GM03348 (cell line): Measurements from ENCODE around the gene SMIM35.
"Not testable (repeated sequence)": the region's sequence is repeated elsewhere in the genome, so short reads cannot be mapped to it uniquely, and the experiment has no call there.

Experiments used
- DNase-seq: peaks from one replicate; pipeline ENCODE4 v3.0.0; 2012; ENCODE audit warnings: low spot score

The SMIM35 gene

GRCh38 chr11:118080296-118080695 lies 6.5 kb downstream of the SMIM35 start:
- DNase-seq, result no peak

DNA sequence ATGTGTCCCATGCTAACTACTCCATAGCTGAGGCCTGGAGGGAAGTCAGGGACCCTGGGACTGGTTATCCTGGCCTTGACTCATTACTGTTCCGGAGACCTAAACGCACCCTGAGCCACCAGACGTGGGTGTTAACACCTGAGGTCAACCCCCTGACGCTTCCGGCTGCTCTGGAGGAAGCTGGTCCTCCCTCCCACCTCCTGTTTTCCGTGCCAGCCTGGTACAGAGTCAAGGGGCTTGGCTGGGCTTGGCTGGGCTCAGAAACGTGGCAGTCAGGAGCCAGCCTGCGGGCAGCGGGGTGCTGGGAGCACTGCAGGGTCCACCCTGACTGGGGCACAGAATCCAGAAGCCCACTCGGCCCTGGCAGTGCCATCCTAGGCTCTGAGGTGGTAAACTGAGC lies 7.3 kb downstream of the SMIM35 start:
- no peak for DNase-seq

- no peak for DNase-seq
Measured at GRCh38 chr11:118078911-118079411, 7.8 kb downstream of the SMIM35 start.

DNA sequence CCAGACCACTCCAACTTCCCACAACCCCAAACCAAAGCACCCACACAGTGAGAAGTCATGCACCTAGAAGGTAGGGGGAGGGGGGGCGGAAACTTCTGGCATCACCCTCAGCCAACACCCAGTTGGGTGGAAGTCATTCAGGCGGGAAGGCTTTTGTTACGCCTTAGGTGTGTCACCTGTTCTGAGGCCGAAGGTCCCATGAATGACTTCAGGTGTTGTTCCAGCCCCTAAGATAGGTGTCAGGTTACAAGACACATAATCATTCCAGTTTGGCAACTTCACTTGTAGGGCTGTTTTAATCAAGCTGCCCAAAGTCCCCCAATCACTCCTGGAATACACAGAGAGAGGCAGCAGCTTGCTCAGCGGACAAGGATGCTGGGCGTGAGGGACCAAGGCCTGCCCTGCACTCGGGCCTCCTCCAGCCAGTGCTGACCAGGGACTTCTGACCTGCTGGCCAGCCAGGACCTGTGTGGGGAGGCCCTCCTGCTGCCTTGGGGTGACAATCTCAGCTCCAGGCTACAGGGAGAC lies 9.9 kb downstream of the SMIM35 start, which contains the start of gene TMPRSS4:
TMPRSS4 (plus strand) TSS at position 325 of the 528 bp plus-strand sequence. CDS start 225 bp downstream, outside the sequence.
- DNase-seq, result no peak

- DNase-seq, result no peak
Measured at GRCh38 chr11:118074785-118075184, 12.0 kb downstream of the SMIM35 start.

- DNase-seq, result no peak
Measured at GRCh38 chr11:118074091-118074685, 12.6 kb downstream of the SMIM35 start.

GRCh38 chr11:118073554-118073953 lies 13.2 kb downstream of the SMIM35 start:
- no peak for DNase-seq

- DNase-seq, result no peak
Measured at GRCh38 chr11:118071416-118072030, 15.2 kb downstream of the SMIM35 start.

DNA sequence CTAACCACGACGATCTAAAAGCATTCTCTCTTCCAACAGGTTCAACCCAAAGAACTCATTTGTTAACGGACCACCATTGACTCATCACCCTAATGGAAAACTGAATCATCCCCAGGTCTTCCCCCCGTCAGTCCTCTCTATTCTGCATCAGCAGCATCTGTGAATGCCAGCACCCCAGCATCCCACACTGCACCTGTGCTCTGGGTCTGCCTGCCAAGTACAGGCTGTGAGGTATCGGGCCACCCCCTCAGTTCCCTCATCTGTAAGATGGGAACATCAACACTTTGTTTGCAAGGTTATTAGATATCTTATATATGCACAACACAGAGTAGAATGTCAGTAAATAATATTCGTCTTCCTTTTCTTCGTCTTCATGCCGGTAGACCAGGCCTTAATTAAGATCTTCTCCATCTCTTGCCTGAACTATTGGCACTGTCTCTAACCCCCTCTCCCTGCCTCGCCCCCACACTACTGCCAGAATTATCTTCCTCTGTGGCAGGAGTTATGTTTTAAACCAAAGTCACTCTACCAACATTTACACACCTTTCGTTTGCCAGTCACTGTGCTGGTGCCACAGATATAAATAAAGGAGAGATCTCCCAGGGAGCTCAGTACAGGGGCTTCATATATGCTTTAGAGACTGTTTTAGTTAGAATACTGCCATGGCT lies 17.7 kb downstream of the SMIM35 start:
- no peak for DNase-seq

DNA sequence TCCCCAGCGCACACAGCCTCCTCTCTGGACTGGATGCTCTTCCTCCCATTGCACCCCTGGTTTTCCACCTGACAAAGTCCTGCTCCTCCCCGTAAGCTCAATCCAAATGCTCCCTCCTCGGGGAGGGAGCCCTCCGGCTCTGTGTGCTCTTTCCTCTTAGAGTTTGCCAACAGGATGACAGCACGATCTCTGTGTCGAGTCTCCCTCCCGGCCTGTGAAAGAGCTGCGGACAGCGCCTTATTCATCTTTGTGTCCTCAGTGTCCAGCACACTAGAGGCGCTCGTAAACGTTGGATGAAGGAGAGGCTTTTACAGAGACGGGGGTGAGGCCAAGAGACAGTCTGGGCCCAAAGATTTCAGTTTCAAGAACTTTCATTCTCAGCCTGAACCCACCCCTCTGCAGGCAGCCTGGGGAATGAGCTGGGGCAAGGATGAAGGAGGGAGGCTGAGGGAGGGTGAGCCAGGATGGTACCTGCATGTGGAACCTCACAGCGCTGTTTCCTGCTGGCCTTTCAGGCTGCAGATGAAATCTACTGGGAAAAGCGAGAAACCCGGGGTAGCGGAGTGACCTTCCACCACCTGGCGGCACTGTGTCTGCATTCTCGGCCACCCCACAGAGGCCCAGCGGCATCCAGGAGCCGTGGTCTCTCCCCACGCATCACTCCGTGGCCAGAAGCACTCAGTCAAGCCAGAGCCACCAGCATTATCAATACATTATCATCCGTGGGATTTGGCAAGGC lies 18.4 kb downstream of the SMIM35 start:
- DNase-seq, result no peak

DNA sequence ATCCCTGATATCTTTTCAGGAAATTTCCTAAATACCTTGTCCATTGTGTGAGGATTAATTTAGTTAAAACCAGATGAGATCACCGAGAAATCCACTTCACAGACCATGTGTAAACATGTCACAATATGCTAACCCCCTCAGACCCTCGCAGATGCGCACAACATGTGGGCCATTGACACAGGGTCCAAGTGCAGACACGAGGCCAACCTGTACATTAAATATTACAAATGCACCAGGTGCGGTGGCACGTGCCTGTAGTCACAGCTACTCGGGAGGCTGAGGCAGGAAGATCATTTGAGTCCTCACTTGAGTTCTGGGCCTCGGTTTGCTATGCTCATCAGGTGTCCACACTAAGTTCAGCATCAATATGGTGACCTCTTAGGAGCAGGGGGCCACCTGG lies 19.8 kb downstream of the SMIM35 start:
- no peak for DNase-seq

DNA sequence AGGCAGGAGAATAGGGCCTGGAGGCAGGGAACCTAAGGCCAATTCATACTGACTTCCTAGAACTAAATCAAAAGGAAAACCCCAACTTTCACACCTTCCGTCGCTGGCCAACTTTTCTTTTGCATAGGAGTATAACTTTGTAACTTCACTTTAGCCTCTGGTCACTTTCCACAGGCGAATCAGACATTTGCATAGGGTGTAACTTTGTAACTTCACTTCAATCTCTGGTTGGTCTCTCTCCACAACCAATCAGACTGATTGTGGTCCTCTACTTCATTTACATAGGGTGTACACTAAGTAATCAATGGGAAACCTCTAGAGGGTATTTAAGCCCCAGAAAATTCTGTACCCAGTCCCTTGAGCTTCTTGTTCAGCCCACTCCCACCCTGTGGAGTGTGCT lies 21.4 kb downstream of the SMIM35 start:
- DNase-seq, result no peak

DNA sequence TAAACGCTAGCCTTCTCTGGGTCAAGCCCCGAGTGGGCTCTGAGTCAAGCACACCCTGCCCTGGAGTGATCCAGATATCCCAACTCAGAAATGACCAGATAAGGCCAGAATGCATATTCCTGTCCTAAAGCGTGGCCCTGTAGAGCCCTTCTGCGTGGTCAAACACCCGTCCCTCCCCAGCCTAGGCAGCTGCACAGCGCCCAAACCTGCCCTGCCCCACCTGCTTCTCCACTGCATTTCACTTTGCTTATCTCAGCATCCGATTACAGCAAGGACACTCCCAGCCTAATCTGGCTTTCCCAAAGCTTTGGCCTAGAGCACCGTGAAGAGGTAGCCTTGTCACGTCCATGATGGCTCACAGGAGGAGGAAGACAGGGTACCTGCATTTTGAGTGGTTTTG lies 21.8 kb downstream of the SMIM35 start:
- no peak for DNase-seq

DNA sequence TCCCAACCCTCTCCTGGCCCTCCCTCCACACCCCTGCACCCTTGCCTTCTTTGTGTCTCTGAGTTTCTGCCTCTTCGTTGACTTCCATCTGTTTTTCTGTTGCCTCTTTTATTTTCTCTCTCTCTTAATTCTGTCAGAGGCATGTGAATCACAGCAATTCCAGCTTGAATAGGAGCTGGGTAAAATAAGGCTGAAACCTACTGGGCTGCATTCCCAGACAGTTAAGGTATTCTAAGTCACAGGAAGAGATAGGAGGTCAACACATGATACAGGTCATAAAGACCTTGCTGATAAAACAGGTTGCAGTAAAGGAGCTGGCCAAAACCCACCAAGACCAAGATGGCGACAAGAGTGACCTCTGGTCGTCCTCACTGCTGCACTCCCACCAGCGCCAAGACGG lies 24.1 kb downstream of the SMIM35 start:
- DNase-seq, result not testable (repeated sequence)

GRCh38 chr11:118062181-118062580 lies 24.6 kb downstream of the SMIM35 start:
- DNase-seq, result not testable (repeated sequence)

DNA sequence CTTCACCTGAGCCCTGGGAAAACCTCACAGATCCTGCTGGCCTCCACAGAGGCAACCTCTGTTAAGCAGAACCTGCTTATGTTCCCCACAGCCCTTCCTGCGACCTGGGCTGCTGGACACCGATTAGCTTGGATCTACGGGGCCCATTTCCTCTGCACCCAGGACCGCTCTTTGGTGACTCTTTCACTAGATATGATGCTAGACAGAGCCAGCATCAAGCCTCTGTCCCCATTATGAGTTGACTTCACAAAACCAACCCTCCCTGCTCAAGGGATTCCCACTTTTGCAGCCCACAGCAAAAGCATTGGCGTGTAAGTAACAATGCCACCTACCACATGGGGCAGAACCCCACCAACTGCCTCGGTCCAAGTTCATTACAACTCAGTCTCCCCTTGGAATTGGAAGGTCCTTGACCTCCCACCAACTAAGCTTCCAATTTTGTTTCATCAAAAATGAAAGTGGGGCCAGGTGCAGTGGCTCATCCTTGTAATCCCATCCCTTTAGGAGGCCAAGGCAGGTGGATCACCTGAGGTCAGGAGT lies 25.1 kb downstream of the SMIM35 start:
- no peak for DNase-seq

DNA sequence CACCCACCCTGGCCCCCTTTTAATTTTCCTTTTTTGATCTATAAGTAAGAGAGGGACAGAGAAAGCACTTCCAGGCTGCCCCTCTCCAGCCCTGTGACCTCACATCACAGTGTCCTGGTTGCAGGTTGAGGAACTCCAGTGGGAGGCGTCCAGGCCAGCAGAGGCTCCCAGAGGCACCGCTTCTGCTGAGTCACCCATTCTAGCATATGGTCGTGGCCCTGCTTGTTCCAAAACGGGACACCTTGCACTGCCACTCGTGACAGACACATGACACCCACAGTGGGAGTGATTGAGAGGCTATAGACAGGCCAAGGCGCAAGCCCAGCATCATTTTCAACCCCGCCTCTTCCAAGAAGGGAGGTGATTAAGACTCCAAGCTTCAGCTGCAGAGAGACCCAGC lies 25.9 kb downstream of the SMIM35 start:
- no peak for DNase-seq

- DNase-seq, result no peak
Measured at GRCh38 chr11:118060081-118060661, 26.6 kb downstream of the SMIM35 start.

DNA sequence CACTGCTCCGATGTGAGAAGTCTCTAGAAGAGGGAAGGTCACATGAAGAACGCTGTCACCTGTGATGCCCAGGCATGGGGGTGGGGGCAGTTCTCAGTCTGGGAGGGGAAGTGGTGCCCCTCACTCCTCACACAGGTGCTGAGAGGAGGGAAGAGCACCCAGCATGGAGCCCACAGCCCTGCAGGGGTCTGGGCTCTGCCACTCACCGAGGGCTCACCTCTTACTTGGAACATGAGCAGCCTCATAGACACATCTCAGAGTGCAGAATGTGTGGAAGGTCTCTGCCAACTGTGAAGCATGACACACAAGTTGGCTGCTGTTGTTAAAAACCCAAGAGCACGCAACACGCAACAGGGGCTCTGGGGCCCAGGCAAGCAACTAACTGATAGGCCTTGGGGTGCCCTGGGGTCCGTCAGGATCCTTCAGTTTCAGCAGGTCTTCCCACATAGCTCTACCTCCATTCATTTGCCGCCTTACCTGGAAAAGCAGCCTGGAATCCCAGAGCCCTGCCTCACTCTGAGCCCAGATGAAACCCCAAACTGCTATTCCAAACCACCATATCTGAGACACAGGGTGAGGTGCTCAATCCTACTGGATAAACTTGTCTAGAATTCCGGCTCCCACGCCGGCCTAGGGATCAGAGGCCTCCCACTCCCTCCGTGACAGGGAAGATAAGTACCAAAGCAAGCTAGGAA lies 27.4 kb downstream of the SMIM35 start:
- DNase-seq, result no peak

- no peak for DNase-seq
Measured at GRCh38 chr11:118058311-118059245, 28.2 kb downstream of the SMIM35 start.
